HepG2 (cell line): ENCODE results near the gene GAPDH. TPM values are rescaled to one million over a fixed set of nuclear protein-coding genes. Genes with fewer than 3 reads are reported as not detected.

ENCODE experiments used
- CBX5 ChIP-seq: sonication (generic); formaldehyde crosslinking; IDR thresholded peaks from 2 replicates; pipeline ENCODE4 v1.4.0; 2020; ENCODE audit warnings: missing genetic modification reagents, borderline replicate concordance
- CENPT ChIP-seq: sonication (generic); formaldehyde crosslinking; IDR thresholded peaks from 2 replicates; pipeline ENCODE4 v1.8.0; 2022; ENCODE audit warnings: low read depth, mild to moderate bottlenecking, moderate library complexity, missing genetic modification reagents
- GATAD2A ChIP-seq: IDR thresholded peaks from 2 replicates; pipeline ENCODE4 v1.6.1; 2016
- GLI4 ChIP-seq: sonication (generic); formaldehyde crosslinking; IDR thresholded peaks from 2 replicates; pipeline ENCODE4 v1.5.1; 2020; ENCODE audit warnings: missing genetic modification reagents, mild to moderate bottlenecking, moderate library complexity, borderline replicate concordance
- HOXA3 ChIP-seq: sonication (generic); formaldehyde crosslinking; IDR thresholded peaks from 2 replicates; pipeline ENCODE4 v1.5.0; 2020; ENCODE audit warnings: missing genetic modification reagents
- MTF1 ChIP-seq: sonication (generic); formaldehyde crosslinking; IDR thresholded peaks from 2 replicates; pipeline ENCODE4 v1.5.0; 2020; ENCODE audit warnings: missing genetic modification reagents
- RBFOX2 ChIP-seq: fragments of 200-400 bp; formaldehyde crosslinking; IDR thresholded peaks from 2 replicates; pipeline ENCODE4 v1.6.1; 2017; ENCODE audit warnings: low read depth, mild to moderate bottlenecking, low read length
- RCOR2 ChIP-seq: IDR thresholded peaks from 2 replicates; pipeline ENCODE4 v1.6.1; 2016; ENCODE audit warnings: missing biosample characterization, missing genetic modification reagents
- SMYD3 ChIP-seq: sonication (generic); formaldehyde crosslinking; IDR thresholded peaks from 2 replicates; pipeline ENCODE4 v1.8.1; 2023; ENCODE audit warnings: mild to moderate bottlenecking, missing genetic modification reagents
- SP2 ChIP-seq: sonication (generic); formaldehyde crosslinking; IDR thresholded peaks from 2 replicates; pipeline ENCODE4 v1.5.1; 2020; ENCODE audit warnings: mild to moderate bottlenecking, missing genetic modification reagents
- ZNF260 ChIP-seq: sonication (generic); formaldehyde crosslinking; IDR thresholded peaks from 2 replicates; pipeline ENCODE4 v1.4.0; 2020; ENCODE audit warnings: missing genetic modification reagents, low read depth, mild to moderate bottlenecking, borderline replicate concordance
- ZNF274 ChIP-seq: sonication (generic); formaldehyde crosslinking; IDR thresholded peaks from 2 replicates; pipeline ENCODE4 v1.5.1; 2020; ENCODE audit warnings: mild to moderate bottlenecking, missing genetic modification reagents
- ZNF33A ChIP-seq: sonication (generic); formaldehyde crosslinking; IDR thresholded peaks from 2 replicates; pipeline ENCODE4 v1.5.1; 2020; ENCODE audit warnings: missing genetic modification reagents, mild to moderate bottlenecking, moderate library complexity, borderline replicate concordance
- ZNF354B ChIP-seq: sonication (generic); formaldehyde crosslinking; IDR thresholded peaks from 2 replicates; pipeline ENCODE4 v1.8.0; 2022; ENCODE audit warnings: mild to moderate bottlenecking, missing genetic modification reagents
- ZNF451 ChIP-seq: sonication (generic); formaldehyde crosslinking; IDR thresholded peaks from 2 replicates; pipeline ENCODE4 v1.5.0; 2020; ENCODE audit warnings: mild to moderate bottlenecking, missing genetic modification reagents
- ZNF543 ChIP-seq: sonication (generic); formaldehyde crosslinking; IDR thresholded peaks from 2 replicates; pipeline ENCODE4 v1.4.0; 2020; ENCODE audit warnings: mild to moderate bottlenecking, missing genetic modification reagents
- ZNF766 ChIP-seq: sonication (generic); formaldehyde crosslinking; IDR thresholded peaks from 2 replicates; pipeline ENCODE4 v1.5.0; 2020; ENCODE audit warnings: missing genetic modification reagents, borderline replicate concordance
- ZSCAN20 ChIP-seq: sonication (generic); formaldehyde crosslinking; IDR thresholded peaks from 2 replicates; pipeline ENCODE4 v1.4.0; 2020; ENCODE audit warnings: missing genetic modification reagents, mild to moderate bottlenecking, borderline replicate concordance
- polyA plus RNA-seq, 8 experiments: library from polyadenylated mRNA; depleted of rRNA in 3 of 8; stranded (reverse) in 7 of 8; unstranded in 1 of 8; fragments of >200 nt; fragmentation: Illumina TruSeq in 4 of 8; extraction: Trizol in 4 of 8; gene quantifications; 2 replicates each; pipeline versions ENCODE4 v1.2.1 to v1.2.3, GENCODE V29; 2011 to 2016; ENCODE audit warnings: low read depth in 4 of 8, missing spikeins in 1 of 8, mixed read lengths in 1 of 8; ENCODE audit not compliant: insufficient read depth in 1 of 8
- total RNA-seq, 5 experiments: library from RNA; depleted of rRNA; stranded (reverse); fragments of >200 nt; fragmentation: Illumina TruSeq; extraction: Trizol; gene quantifications; 2 replicates each; pipeline ENCODE4 v1.2.3, GENCODE V29; 2016; ENCODE audit warnings: low read depth in 1 of 5
- TF ChIP-seq, protein P1 (sequence below): sonication (generic); formaldehyde crosslinking; IDR thresholded peaks from 2 replicates; pipeline ENCODE4 v1.8.1; 2023; ENCODE audit warnings: mild to moderate bottlenecking, missing genetic modification reagents
- TF ChIP-seq, protein P2 (sequence below): sonication (generic); formaldehyde crosslinking; IDR thresholded peaks from 2 replicates; pipeline ENCODE4 v1.8.0; 2022; ENCODE audit warnings: mild to moderate bottlenecking, missing genetic modification reagents, moderate library complexity
- TF ChIP-seq, protein P3 (sequence below): sonication (generic); formaldehyde crosslinking; IDR thresholded peaks from 2 replicates; pipeline ENCODE4 v1.5.1; 2020; ENCODE audit warnings: missing genetic modification reagents, mild to moderate bottlenecking, borderline replicate concordance
- TF ChIP-seq, protein P4 (sequence below): sonication (generic); formaldehyde crosslinking; conservative IDR thresholded peaks from 2 replicates; pipeline ENCODE4 v1.8.0; 2022; ENCODE audit warnings: mild to moderate bottlenecking, moderate library complexity, missing genetic modification reagents

GAPDH gene
- total and polyA plus RNA-seq, 2 of the 13 experiments (the other 11 are each of a cell fraction or from before 2014, with no cell fraction given) = 3,038 to 12,722 TPM

DNA sequence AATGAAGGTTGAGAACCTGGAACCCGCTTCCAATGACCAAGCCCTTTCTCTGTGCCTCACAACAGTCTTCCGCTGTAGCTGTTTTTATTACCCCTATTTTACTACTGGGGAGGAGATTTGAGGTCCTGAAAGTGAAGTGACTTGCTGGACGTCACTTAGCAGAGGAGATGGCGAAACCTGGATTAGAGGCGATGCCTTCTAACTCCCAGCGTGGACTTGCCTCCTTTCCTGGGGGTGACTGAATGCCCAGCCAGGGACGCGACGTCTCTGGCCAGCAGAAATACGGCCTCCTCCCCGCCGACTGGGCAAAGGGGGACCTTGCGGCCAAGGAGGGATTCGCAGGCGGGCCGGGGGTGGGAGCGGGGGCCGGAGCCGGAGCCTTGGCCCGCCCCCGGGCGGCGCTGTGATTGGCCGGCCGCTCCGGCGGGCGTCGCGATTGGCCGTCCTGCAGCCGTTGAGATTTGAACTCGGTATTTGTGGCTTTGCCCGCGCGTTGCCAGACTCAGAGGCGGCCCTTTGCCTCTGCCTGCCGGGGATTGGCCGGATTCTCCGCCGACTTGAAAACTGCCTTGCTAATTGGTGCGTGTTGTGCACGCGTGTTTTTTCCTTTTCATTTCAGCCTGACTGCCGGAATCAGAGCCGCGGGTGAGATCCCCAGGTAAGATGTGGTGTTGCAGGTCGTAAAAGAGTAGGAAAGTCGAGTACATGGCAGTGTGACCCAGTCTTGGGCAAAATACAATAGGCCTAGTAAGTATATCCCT is 40.6 kb upstream of the GAPDH start, which contains the start of gene NCAPD2 (continued):
- TF ChIP-seq, protein P1, sequence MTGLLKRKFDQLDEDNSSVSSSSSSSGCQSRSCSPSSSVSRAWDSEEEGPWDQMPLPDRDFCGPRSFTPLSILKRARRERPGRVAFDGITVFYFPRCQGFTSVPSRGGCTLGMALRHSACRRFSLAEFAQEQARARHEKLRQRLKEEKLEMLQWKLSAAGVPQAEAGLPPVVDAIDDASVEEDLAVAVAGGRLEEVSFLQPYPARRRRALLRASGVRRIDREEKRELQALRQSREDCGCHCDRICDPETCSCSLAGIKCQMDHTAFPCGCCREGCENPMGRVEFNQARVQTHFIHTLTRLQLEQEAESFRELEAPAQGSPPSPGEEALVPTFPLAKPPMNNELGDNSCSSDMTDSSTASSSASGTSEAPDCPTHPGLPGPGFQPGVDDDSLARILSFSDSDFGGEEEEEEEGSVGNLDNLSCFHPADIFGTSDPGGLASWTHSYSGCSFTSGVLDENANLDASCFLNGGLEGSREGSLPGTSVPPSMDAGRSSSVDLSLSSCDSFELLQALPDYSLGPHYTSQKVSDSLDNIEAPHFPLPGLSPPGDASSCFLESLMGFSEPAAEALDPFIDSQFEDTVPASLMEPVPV (CRISPR knock-in tag) = no peak
- TF ChIP-seq ZNF766 (CRISPR knock-in tag) = peak; percentile 38; the same call in 1 of the 2 replicates
- TF ChIP-seq ZNF260 (CRISPR knock-in tag) = no peak
- peak; percentile 58; the same call in 1 of the 2 replicates for TF ChIP-seq HOXA3 (CRISPR knock-in tag)
- TF ChIP-seq CBX5 (CRISPR knock-in tag) = no peak
- TF ChIP-seq, protein P2, sequence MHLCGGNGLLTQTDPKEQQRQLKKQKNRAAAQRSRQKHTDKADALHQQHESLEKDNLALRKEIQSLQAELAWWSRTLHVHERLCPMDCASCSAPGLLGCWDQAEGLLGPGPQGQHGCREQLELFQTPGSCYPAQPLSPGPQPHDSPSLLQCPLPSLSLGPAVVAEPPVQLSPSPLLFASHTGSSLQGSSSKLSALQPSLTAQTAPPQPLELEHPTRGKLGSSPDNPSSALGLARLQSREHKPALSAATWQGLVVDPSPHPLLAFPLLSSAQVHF (CRISPR knock-in tag) = 0 out of 2 replicates have a peak, but pooled peaks have one; percentile 43
- TF ChIP-seq ZSCAN20 (CRISPR knock-in tag) = peak; percentile 73; the same call in 1 of the 2 replicates
- no peak for TF ChIP-seq RCOR2 (CRISPR knock-in tag)
- no peak for TF ChIP-seq ZNF354B (CRISPR knock-in tag)
- 0 out of 2 replicates have a peak, but pooled peaks have one; percentile 13 for TF ChIP-seq ZNF543 (CRISPR knock-in tag)
- TF ChIP-seq MTF1 (CRISPR knock-in tag) = no peak
- TF ChIP-seq, protein P3, sequence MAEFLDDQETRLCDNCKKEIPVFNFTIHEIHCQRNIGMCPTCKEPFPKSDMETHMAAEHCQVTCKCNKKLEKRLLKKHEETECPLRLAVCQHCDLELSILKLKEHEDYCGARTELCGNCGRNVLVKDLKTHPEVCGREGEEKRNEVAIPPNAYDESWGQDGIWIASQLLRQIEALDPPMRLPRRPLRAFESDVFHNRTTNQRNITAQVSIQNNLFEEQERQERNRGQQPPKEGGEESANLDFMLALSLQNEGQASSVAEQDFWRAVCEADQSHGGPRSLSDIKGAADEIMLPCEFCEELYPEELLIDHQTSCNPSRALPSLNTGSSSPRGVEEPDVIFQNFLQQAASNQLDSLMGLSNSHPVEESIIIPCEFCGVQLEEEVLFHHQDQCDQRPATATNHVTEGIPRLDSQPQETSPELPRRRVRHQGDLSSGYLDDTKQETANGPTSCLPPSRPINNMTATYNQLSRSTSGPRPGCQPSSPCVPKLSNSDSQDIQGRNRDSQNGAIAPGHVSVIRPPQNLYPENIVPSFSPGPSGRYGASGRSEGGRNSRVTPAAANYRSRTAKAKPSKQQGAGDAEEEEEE (CRISPR knock-in tag) = peak; percentile 35; the same call in 1 of the 2 replicates
- TF ChIP-seq RBFOX2 = peak; percentile 83
- TF ChIP-seq ZNF451 = 0 out of 2 replicates have a peak, but pooled peaks have one; percentile 2
- TF ChIP-seq, protein P4, sequence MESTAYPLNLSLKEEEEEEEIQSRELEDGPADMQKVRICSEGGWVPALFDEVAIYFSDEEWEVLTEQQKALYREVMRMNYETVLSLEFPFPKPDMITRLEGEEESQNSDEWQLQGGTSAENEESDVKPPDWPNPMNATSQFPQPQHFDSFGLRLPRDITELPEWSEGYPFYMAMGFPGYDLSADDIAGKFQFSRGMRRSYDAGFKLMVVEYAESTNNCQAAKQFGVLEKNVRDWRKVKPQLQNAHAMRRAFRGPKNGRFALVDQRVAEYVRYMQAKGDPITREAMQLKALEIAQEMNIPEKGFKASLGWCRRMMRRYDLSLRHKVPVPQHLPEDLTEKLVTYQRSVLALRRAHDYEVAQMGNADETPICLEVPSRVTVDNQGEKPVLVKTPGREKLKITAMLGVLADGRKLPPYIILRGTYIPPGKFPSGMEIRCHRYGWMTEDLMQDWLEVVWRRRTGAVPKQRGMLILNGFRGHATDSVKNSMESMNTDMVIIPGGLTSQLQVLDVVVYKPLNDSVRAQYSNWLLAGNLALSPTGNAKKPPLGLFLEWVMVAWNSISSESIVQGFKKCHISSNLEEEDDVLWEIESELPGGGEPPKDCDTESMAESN (CRISPR knock-in tag) = no peak; the same call in 1 of the 2 replicates
- TF ChIP-seq ZNF33A (CRISPR knock-in tag) = no peak
- TF ChIP-seq SMYD3 (CRISPR knock-in tag) = no peak
- peak; percentile 81 for TF ChIP-seq SP2 (CRISPR knock-in tag)
- TF ChIP-seq GLI4 = peak; percentile 81; the same call in 1 of the 2 replicates
- TF ChIP-seq ZNF274 = peak; percentile 39; the same call in 1 of the 2 replicates
- peak; percentile 1; the same call in 1 of the 2 replicates for TF ChIP-seq GATAD2A (CRISPR knock-in tag)
- TF ChIP-seq CENPT (CRISPR knock-in tag) = no peak
